GM12892 (cell line): ENCODE results near the gene CD164L2.

Experiments
- DNase-seq: peaks from one replicate; pipeline ENCODE4 v3.0.0; 2011; ENCODE audit not compliant: insufficient read length
- FAIRE-seq: peaks from 2 replicates; lab custom pipeline; 2011; peaks lifted over from hg19 to GRCh38; lab: Jason Lieb, UNC
- POLR2A ChIP-seq: IDR thresholded peaks from 2 replicates; pipeline ENCODE4 v1.6.1; 2011; ENCODE audit warnings: low read depth, low read length, control low read depth
- POLR2AphosphoS5 ChIP-seq: IDR thresholded peaks from 2 replicates; pipeline ENCODE4 v1.6.1; 2011; ENCODE audit warnings: low read depth, low read length, control low read depth
- TAF1 ChIP-seq: IDR thresholded peaks from 2 replicates; pipeline ENCODE4 v1.6.1; 2011; ENCODE audit warnings: low read depth, mild to moderate bottlenecking, control low read depth, low read length, borderline replicate concordance

Gene CD164L2

DNA sequence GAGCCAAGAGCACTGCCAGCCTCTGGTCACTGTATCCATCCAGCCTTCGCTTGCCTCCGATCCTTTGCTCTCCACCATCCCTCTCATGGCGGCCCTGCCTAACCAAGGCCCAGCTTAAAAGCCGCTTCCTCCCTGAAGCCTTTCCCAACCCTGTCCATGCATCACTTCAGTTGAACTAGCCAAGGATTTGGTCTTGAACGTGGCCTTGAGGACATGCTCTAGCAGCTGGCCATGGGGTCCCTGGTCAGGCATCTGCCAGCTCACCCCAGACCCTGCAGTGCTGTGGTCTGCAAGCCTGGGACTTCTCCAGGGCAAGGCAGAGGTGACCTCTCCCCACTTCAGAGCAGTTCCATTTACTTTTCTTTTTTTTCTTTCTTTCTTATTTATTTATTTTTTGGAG is 46.4 kb downstream of the CD164L2 start:
- TF ChIP-seq POLR2AphosphoS5 (0 out of 2 replicates have a peak, but pooled peaks have one; percentile 18), POLR2A (no peak)
- DNase-seq: no peak
- no peak for FAIRE-seq

DNA sequence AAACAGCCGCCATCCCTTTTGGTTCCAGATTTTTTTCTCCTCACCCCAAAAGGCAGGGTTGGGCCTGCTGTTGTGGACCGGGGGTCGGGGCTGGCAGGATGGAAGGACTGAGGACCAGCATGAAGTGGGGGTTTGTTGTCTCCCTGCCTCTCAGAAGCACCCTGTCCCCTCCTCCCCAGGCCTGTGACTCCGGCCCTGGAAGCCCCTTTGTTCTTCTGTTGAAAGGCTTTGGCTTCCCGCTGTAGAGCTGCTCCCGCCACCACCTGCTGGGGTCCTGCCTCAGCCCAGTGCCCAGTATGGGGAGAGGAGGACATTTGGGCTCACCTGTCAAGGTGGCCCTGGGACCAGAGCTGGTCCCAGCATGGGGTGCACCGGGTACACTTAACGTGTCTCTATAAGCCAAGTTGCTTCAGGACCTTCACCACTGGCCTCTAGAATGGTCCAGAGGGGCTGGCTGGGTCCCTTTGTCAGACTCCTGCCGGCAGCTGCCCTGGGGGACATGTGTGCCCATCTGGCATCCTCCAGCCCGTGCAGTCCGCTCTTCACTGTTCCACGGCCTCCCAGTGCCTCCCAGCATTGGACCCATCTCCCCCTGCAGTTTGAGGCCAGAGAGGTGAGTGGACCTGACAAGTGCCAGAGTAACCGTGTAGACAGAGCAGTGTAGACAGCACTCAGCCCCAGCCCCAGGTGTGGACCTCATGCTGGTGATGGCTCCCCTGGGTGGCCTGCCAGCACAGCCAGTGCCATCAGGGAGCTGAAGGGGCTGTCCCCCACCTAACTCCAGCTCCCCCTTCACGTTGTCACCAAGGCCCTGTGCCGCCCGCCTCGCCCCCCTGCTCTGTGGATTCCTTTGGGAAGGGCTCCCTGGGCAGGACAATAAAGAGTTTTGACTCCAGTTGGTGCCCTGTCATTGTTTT is 47.4 kb downstream of the CD164L2 start:
- TF ChIP-seq TAF1 (no peak), POLR2AphosphoS5 (no peak), POLR2A (no peak)
- no peak for DNase-seq
- no peak for FAIRE-seq

DNA sequence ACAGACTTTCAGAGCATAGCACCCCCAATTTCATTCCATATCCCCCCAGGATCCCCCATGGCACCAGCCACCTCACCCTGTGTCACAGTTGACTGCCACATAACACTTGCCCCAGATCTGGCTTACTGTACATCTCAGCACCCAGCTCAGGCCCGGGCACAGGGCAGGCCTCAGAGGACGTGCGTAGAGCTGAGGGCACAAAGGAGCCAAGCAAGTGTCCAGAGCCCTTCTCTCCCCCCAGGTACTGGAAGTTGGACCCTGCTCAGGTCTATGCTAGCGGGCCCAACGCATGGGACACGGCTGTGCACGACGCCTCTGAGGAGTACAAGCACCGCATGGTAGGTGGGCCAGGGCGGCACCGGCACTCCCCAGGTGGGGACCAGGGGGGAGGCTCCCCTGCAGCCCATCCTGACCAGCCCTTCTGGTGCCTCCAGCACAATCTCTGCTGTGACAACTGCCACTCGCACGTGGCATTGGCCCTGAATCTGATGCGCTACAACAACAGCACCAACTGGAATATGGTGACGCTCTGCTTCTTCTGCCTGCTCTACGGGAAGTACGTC is 49.3 kb downstream of the CD164L2 start:
- no peak for DNase-seq
- TF ChIP-seq TAF1: no peak
- TF ChIP-seq POLR2AphosphoS5: no peak; the same call in 1 of the 2 replicates
- TF ChIP-seq POLR2A: no peak
- FAIRE-seq: no peak

DNA sequence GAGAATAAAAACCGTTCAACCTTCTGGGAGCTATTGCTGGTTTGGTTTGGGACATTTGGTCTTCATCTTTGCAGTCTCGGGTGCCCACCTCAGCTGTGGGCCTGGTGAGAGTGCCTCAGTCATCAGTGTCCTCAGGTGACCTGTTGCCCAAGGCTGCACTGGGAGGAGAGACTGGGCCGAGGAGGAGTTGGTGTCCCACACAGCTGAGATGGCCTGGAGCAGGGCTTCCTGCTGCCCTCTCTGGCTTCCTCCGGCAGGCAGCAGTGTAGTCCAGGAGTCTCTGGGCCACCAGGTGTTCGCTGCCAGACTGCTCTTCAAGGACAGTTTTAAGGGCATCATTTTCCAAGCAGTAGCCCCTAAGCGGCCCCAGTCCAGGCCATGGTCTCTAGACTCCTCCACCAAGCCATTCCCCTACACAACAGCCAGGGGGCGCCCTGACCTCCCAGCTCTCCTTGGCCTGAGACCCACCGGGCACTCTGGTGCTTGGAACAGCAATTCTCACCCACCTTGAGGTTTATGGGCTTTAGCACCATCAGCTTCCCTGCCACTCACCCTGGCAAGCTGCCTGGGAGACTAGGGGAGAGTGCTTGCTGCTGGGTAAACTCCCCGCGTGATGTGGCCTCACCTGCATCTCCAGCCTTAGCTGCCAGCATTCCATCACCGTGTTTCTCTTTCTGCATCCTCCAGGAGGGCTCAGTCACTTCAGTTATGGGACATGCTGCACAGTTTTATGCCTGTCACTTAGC is 50.4 kb downstream of the CD164L2 start:
- DNase-seq: peak; percentile 77
- FAIRE-seq: no peak
- TF ChIP-seq POLR2AphosphoS5: no peak
- TF ChIP-seq POLR2A: no peak
- TF ChIP-seq TAF1: no peak

DNA sequence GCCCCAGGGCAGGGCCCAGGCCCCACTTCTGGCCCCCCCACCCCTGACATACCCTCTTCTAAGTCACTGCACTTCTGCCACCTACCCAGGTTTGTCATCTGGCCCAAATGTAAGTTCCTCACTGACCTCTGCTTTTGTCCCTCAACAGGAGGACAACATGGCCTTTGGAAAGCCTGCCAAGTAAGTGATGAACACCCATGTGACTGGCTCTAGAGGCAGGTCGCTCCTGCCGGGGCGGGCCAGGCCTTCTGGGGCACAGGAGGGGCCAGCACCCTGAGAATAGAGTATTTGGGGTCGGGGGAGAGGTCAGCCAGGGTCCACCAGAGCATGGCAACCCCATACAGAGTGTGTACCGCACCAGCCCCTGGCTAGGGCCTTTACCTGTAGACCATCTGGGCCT is 51.2 kb downstream of the CD164L2 start:
- DNase-seq: no peak
- TF ChIP-seq POLR2A (no peak), POLR2AphosphoS5 (no peak), TAF1 (no peak)
- FAIRE-seq: no peak

DNA sequence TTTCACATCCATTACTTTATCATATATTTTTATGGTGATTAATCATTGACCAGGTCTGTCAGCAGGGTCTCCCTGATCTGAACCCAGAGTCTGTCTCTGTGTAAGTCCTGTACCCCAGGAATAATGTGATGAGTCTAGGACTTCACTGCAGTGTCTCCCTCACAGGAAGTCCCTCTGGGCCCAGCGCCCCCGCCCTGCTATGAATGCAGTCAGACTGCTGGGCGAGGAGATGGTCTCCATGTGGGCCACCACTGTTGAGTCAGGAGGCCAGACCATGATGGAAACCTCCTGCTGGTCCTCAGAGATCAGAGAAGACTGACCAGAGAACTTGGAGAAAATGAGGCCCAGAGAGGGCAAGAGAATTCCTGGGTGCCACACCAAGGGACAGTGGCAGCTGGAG is 51.7 kb downstream of the CD164L2 start:
- no peak for FAIRE-seq
- DNase-seq: no peak
- TF ChIP-seq POLR2A: no peak
- TF ChIP-seq TAF1: no peak
- TF ChIP-seq POLR2AphosphoS5: no peak

DNA sequence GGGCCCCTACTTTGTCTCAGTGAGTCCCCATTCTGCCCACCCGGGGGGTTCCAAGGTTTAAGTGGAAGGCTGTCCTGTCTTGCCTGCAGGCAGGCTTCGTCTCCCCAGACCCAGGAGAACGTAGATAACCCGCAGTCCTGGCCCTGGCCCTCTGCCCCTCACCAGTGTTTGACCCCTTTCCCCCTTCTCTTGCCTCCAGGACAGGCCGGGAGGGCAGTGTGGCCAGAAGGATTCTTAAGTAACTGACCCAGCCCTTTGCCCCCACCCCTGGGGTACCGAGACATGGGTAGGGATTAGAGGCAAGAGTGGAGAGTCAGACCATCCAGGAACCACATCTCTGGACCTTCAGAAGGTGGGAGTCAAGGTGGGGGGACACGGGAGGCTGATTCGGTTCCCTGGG is 52.3 kb downstream of the CD164L2 start:
- DNase-seq (no peak), FAIRE-seq (no peak)
- TF ChIP-seq POLR2AphosphoS5 (no peak), POLR2A (0 out of 2 replicates have a peak, but pooled peaks have one; percentile 12)
